NCI-H345 treated with DMSO at 0.1 percent for 48 hours (cell line): Measurements from ENCODE around the gene STKLD1.
"Not testable (repeated sequence)": the region's sequence is repeated elsewhere in the genome, so short reads cannot be mapped to it uniquely, and the experiment has no call there.

ENCODE experiments used
- DNase-seq: peaks from one replicate; lab custom pipeline; 2025; ENCODE audit not compliant: unreplicated experiment; lab: John Stamatoyannopoulos, UW

Gene STKLD1

GRCh38 chr9:133360400-133361393 is 15.5 kb upstream of the STKLD1 start:
- DNase-seq, result no peak

GRCh38 chr9:133361507-133362092 is 14.6 kb upstream of the STKLD1 start:
- DNase-seq, result no peak

- DNase-seq, result no peak
Observed at GRCh38 chr9:133362359-133363044, 13.7 kb upstream of the STKLD1 start.

GRCh38 chr9:133366435-133366834 is 9.7 kb upstream of the STKLD1 start:
- no peak for DNase-seq

GRCh38 chr9:133367221-133367620 is 8.9 kb upstream of the STKLD1 start:
- no peak for DNase-seq

- DNase-seq, result no peak
Observed at GRCh38 chr9:133367778-133368177, 8.4 kb upstream of the STKLD1 start.

- DNase-seq, result no peak
Observed at GRCh38 chr9:133368249-133368881, 7.8 kb upstream of the STKLD1 start.

- DNase-seq, result no peak
Observed at GRCh38 chr9:133369422-133369821, 6.7 kb upstream of the STKLD1 start.

- no peak for DNase-seq
Observed at GRCh38 chr9:133369933-133370332, 6.2 kb upstream of the STKLD1 start.

- DNase-seq, result no peak
Observed at GRCh38 chr9:133370685-133371084, 5.5 kb upstream of the STKLD1 start.

GRCh38 chr9:133371261-133371711 is 4.9 kb upstream of the STKLD1 start:
- no peak for DNase-seq

- no peak for DNase-seq
Observed at GRCh38 chr9:133372144-133372543, 4.0 kb upstream of the STKLD1 start.

GRCh38 chr9:133374612-133375115 is 1.5 kb upstream of the STKLD1 start:
- no peak for DNase-seq

GRCh38 chr9:133375116-133375723 is 946 bp upstream of the STKLD1 start:
- DNase-seq, result no peak

GRCh38 chr9:133377280-133377679 is 1.1 kb downstream of the STKLD1 start:
- DNase-seq, result not testable (repeated sequence)

GRCh38 chr9:133377721-133378216 is 1.6 kb downstream of the STKLD1 start:
- DNase-seq, result no peak

- no peak for DNase-seq
Observed at GRCh38 chr9:133378408-133378962, 2.3 kb downstream of the STKLD1 start.

GRCh38 chr9:133379153-133380086 is 3.3 kb downstream of the STKLD1 start:
- DNase-seq, result no peak

- no peak for DNase-seq
Observed at GRCh38 chr9:133380734-133381133, 4.6 kb downstream of the STKLD1 start.
